Rectal smooth muscle tissue (tissue), 1 donor: Measurements from ENCODE around the gene NSUN5.
A peak's percentile ranks its signal among the peaks of the same experiment; 100 is the strongest.

ENCODE experiments used
- H3K27ac ChIP-seq: one replicate; pipeline ENCODE4 v1.7.0; 2013; ENCODE audit warnings: low read depth, low read length, inconsistent platforms
- H3K27me3 ChIP-seq: one replicate; pipeline ENCODE4 v1.7.0; 2013; ENCODE audit warnings: low read length; ENCODE audit not compliant: control insufficient read depth, insufficient read depth
- H3K36me3 ChIP-seq: one replicate; pipeline ENCODE4 v1.7.0; 2013; ENCODE audit warnings: low read length; ENCODE audit not compliant: control insufficient read depth, insufficient read depth
- H3K4me1 ChIP-seq: one replicate; pipeline ENCODE4 v1.7.0; 2013; ENCODE audit warnings: low read length; ENCODE audit not compliant: control insufficient read depth, insufficient read depth
- H3K4me3 ChIP-seq: one replicate; pipeline ENCODE4 v1.7.0; 2013; ENCODE audit warnings: low read length
- H3K9ac ChIP-seq: one replicate; pipeline ENCODE4 v1.7.0; 2013; ENCODE audit warnings: low read length

Gene NSUN5

DNA sequence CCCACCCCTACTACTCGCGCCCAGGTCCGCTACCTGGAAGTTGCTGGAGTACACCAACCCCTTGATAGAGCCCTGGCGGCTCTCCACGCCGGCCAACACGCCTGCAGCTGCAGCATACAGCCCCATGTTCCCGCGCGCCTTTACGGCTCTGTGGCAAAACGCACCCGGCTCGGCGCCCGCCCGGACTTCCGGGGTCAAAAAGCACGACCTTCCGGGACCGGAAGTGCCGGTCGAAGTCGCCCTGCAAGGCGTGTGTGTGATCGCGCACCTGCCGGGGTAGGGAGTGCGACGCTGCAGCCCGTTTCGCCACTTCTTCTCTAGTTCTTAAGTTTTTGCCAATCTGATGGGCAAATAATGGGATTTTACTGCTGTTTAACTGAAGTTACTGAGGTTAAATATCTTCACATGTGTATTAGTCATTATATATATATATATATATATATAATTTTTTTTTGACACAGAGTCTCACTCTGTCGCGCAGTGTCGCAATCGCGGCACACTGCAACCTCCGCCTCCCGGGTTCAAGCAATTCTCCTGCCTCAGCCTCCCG lies at the start of gene NSUN5:
Gene NSUN5 (minus strand): TSS at position 162 of the 550 bp plus-strand sequence. CDS start 36 bp downstream, at position 126.
- H3K4me1 ChIP-seq, result peaks cover 4% of the 10 kb centered on the region
- H3K36me3 ChIP-seq, result peaks cover 10% of the 10 kb centered on the region
- H3K27ac ChIP-seq, result peak within 1 kb of the TSS; percentile 59
- H3K27me3 ChIP-seq, result no peaks in the 10 kb centered on the region
- peak within 1 kb of the TSS; percentile 50 for H3K9ac ChIP-seq
- H3K4me3 ChIP-seq, result peak within 1 kb of the TSS; percentile 78

DNA sequence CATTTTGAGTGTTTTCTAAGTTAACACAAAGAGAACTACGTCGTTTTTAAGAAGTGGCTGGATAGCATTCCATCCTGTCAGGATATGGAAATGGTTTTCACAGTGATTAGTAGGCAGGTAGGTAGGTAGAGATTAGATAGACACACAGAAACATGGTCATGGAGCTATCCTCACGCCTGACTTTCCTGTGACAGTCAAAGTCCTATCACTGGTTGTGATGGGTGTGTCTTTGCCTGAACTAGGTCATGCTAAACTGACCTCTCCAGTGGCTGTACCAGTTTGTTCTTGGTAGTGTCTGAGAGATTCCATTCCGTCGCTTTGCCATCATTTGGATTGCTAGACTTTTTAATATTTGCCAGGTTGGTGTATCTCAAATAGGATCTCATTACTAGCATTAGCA lies 47.5 kb upstream of the NSUN5 start:
- H3K27ac ChIP-seq, result no peak overlapping the region
- H3K4me1 ChIP-seq, result no peaks in the 10 kb centered on the region
- H3K36me3 ChIP-seq, result no peaks in the 10 kb centered on the region
- H3K27me3 ChIP-seq, result peaks cover 2% of the 10 kb centered on the region
- no peak overlapping the region for H3K9ac ChIP-seq
- H3K4me3 ChIP-seq, result no peak overlapping the region

DNA sequence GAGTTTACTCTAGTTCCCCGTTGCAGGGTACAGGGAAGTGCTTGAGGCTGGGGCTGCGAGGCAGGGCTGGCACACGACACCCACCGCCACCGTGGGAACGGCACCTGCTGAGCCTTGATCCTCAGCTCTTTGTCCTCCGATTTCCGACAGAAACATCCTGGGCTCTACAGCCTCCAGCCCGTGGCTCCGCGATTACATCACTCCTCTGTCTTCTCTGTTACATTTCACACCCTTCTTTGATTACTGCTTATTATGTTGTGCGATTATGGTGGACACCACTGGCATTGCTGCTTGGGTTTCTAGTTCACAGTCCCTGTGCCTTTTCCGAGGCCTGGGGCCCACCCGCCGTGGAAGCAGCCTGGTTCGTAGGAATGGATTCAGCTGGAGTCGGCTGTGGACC lies 46.2 kb upstream of the NSUN5 start:
- H3K27me3 ChIP-seq, result peaks cover 2% of the 10 kb centered on the region
- no peaks in the 10 kb centered on the region for H3K4me1 ChIP-seq
- no peak overlapping the region for H3K9ac ChIP-seq
- no peak overlapping the region for H3K4me3 ChIP-seq
- H3K36me3 ChIP-seq, result no peaks in the 10 kb centered on the region
- no peak overlapping the region for H3K27ac ChIP-seq

DNA sequence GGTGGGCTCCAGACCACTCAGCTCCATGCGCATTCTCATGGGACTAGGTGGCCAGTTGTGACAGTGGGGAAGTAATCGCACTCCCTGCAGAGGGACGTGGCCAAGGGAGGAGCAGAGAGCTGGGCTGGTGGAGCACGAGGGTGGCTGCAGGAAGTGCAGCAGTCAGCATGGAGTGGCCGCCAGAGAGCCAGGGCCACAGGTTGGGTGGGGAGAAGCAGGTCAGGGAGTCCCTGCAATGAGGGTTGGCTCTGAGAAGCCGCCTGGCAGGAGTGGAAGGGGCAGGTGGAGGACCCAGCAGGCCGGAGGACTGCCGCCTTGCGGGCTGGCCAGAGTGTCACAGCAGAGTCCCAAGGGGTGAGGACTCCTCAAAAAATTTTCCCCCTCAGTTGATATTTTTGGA lies 45.6 kb upstream of the NSUN5 start:
- no peaks in the 10 kb centered on the region for H3K4me1 ChIP-seq
- no peak overlapping the region for H3K27ac ChIP-seq
- no peak overlapping the region for H3K9ac ChIP-seq
- no peaks in the 10 kb centered on the region for H3K36me3 ChIP-seq
- H3K27me3 ChIP-seq, result peaks cover 2% of the 10 kb centered on the region
- H3K4me3 ChIP-seq, result no peak overlapping the region

DNA sequence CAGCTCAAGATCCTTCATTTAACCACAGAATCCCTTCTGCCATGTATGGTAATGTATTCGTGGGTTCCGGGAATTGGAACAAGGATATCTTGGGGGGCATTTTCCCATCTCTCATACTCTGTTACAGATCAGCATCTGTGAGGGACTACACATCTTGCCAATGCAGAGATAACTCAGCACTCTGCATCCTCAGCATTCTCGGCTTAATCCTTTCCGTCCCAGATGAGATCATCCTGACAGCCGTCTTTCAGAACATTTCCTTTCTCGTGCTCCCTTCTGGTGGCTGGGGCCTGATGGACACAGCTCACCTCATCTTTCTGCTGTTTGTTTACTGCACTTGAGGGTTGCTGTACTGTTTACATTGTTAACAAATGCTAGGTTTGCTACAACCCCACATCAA lies 44.6 kb upstream of the NSUN5 start:
- H3K4me1 ChIP-seq, result no peaks in the 10 kb centered on the region
- no peak overlapping the region for H3K27ac ChIP-seq
- no peak overlapping the region for H3K9ac ChIP-seq
- no peaks in the 10 kb centered on the region for H3K36me3 ChIP-seq
- no peak overlapping the region for H3K4me3 ChIP-seq
- peaks cover 2% of the 10 kb centered on the region for H3K27me3 ChIP-seq

DNA sequence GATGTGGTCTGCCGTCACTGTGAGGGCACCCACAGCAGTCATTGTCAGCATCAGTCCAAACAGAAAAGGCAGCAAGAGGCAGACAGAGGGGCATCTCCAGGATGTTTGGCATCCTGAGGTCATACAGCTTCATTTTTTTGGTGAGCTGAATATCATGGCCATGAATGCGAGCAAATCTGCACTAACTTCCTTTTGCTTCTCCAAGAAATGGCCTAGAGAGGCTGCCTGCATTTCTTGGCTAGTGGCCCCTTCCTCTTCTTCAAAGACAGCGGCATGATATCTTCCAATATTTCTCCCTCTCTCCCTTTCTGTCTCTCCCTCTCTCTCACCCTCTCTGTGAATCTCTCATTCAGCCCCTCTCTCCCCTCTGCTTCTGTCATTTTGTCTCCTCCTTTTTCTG lies 44.2 kb upstream of the NSUN5 start:
- no peaks in the 10 kb centered on the region for H3K4me1 ChIP-seq
- H3K27me3 ChIP-seq, result peaks cover 2% of the 10 kb centered on the region
- H3K27ac ChIP-seq, result no peak overlapping the region
- no peak overlapping the region for H3K9ac ChIP-seq
- H3K4me3 ChIP-seq, result no peak overlapping the region
- H3K36me3 ChIP-seq, result no peaks in the 10 kb centered on the region

DNA sequence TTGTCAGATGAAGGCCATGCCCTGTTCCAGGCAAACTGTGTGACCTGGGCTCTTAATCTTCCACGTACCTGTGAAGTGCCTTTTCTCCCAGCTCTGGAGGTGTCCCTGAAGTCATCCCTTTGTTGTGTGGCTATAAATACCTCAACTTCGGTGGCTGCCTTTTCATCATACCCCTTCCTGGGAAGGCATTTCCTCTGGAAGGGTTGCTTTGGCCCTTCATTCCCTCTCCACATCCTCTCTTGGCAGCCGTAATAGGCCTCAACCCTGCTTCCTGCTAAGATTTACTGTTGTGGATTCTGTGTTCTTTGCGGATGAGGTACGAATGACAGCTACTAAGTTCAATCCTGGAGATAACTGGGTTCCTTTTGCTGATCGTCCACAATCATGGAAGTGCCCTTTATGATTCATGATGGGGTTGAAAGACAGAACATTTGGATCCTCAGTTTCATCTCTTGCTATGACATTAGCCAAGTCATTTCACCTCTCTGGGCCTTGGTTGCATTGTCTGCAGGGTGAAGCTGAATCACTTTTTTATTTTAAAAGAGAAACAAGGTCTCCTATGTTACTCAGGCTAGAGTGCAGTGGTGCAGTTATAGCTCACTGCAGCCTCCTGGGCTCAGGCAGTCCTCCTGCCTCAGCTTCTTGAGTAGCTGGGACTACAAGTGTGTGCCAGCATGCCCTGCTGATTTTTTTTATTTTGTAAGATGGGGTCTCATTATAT lies 43.0 kb upstream of the NSUN5 start:
- H3K27ac ChIP-seq, result no peak overlapping the region
- H3K4me1 ChIP-seq, result no peaks in the 10 kb centered on the region
- H3K27me3 ChIP-seq, result peaks cover 2% of the 10 kb centered on the region
- H3K4me3 ChIP-seq, result no peak overlapping the region
- no peaks in the 10 kb centered on the region for H3K36me3 ChIP-seq
- H3K9ac ChIP-seq, result no peak overlapping the region

DNA sequence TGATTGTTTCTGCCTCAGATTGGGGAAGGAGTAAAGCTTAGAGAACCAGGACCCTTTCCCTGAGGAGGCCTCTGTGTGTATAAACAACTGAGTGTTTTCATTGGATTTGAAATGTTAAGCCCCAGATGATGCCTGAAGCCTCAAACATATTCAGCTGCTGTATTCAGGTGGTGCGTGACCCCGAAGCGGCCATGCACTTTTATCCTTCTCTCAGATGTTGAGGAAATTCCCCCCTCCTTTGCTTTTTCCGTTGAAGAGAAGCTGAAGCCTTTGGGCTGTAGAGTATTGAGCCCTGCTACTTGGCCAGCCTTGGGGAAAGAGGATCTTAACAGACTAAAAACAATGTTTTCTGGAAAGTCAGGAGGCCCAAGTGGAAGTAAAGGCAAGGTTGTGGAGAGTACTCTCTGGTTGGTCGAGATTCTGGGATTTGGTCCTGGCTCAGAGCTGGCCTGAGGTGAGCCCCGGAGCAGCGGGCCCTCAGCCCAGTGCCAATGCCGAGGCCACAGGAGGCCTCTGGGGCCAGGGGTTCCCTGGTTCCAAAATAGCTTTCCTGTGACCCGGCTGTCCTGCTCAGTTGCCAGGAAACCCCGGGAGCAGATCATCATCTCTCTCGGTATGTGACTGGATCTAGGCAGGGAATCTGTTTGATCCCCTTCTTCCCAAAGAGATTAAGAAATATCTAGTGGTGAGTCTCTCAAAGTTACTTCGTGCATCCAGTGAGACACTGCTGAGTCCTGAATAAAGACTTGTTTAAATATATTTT lies 41.9 kb upstream of the NSUN5 start:
- Histone ChIP-seq H3K27ac (no peak overlapping the region), H3K4me1 (no peaks in the 10 kb centered on the region), H3K36me3 (no peaks in the 10 kb centered on the region), H3K9ac (no peak overlapping the region), H3K4me3 (no peak overlapping the region), H3K27me3 (peaks cover 4% of the 10 kb centered on the region)

DNA sequence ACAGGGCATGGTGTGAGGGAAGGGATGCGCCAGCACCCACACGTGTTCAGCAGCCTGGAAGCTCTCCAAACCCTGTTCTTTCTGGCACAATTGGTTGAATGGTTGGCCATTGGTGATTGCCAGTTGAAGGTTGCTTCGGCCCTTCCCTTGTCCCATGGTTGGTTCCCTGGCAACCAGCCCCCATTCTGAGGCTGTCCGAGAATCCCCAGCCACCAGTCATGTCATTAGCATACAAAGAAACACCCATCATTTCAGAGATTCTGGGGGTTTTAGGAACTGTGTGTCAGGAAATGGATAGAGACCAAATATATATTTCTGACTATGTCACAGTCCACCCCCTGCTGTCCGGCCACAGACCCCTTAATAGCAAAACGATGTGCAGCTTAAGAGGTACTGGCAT lies 41.1 kb upstream of the NSUN5 start:
- H3K9ac ChIP-seq, result no peak overlapping the region
- H3K27ac ChIP-seq, result no peak overlapping the region
- H3K4me1 ChIP-seq, result no peaks in the 10 kb centered on the region
- H3K36me3 ChIP-seq, result no peaks in the 10 kb centered on the region
- no peak overlapping the region for H3K4me3 ChIP-seq
- peaks cover 3% of the 10 kb centered on the region for H3K27me3 ChIP-seq

DNA sequence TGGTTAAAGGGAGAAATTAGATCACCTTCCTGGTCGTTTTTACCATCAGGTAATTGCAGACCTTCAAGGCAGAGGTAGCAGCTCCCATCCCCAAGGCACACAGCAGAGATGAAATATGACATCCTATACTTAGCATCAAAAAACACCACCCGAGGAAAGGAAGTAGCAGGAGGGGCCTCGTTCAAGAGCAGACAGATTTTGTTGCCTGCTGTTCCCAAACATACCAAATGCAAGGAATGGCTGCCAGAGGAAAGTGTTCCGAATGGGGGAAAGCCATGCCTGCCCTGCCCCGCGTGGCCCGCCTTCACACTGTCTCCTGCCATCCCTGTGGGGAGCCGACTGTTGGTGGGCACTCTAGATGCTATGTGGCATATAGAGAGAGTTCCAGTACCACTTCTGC lies 37.3 kb upstream of the NSUN5 start:
- Histone ChIP-seq H3K4me1 (no peaks in the 10 kb centered on the region), H3K27ac (no peak overlapping the region), H3K27me3 (peaks cover 2% of the 10 kb centered on the region), H3K36me3 (no peaks in the 10 kb centered on the region), H3K4me3 (no peak overlapping the region), H3K9ac (no peak overlapping the region)

DNA sequence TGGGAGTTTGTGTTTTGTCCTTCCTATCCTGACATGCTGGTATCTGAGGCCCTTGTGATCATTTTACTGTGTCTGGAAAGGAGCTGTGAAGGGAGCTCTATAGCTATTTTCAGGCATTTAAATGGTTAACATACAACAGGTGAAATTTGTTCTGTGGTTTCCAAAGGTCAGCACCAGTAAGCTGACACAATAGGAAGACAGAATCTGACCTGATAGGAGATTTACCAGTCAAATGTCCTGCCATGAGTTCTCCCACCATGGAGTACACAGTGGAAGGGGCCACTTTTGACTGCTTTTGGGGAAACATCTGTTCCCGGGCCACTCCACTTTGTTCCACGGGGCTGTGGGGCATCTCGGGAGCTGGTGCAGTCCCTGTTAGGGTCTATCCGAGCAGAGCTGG lies 36.9 kb upstream of the NSUN5 start:
- Histone ChIP-seq H3K27me3 (peaks cover 2% of the 10 kb centered on the region), H3K4me1 (no peaks in the 10 kb centered on the region), H3K4me3 (no peak overlapping the region), H3K36me3 (no peaks in the 10 kb centered on the region), H3K9ac (no peak overlapping the region), H3K27ac (no peak overlapping the region)

DNA sequence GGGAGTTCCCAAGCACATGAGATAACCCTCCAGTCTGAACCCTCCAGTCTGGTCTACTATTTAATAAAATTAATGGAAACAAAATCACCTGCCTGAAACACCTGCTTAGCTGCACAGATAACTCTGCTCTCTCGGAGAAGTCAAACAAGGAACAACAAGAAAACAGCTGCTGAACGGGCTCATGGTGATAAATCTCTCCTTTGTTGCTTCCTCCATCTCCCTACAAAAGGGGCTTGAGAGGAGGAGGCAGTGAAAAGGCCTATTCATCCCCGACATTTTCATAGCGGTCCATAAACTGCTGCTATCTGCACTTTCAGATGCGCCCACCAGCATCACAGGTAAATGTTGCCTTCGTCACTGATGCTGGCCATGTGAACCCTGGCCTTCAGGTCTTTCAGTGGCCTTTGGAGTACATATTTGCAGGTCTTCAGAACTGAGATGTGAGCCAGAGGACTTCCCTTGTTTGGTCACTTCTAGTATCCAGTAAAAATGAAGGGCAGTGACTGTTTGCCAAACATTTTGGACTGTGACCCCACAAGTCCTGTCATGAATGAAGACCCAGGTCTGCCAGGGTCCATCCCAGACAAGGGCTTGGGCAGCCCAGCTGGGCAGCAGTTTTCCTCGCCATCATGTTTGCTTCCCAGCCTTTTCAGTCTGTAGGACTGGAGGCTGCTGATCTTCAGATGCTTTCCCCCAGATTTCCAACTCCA lies 35.2 kb upstream of the NSUN5 start:
- Histone ChIP-seq H3K9ac (no peak overlapping the region), H3K27ac (no peak overlapping the region)

More for the DNA sequence above, 35.2 kb upstream of the NSUN5 start:
- no peaks in the 10 kb centered on the region for H3K36me3 ChIP-seq
- peaks cover 2% of the 10 kb centered on the region for H3K27me3 ChIP-seq
- H3K4me1 ChIP-seq, result no peaks in the 10 kb centered on the region
- H3K4me3 ChIP-seq, result no peak overlapping the region
